Left lung (tissue), 10 donors: ENCODE measurements around the gene LRMDA. TPM values are rescaled to one million over a fixed set of nuclear protein-coding genes. Genes with fewer than 3 reads are reported as not detected.

Source experiments
- ATAC-seq: fragments of 200-7000 bp; cut with Tn5 transposase; one replicate; pipeline ENCODE4 v1.9.1; 2020; ENCODE audit warnings: moderate library complexity
- DNase-seq, 4 donors: peaks; one replicate each; pipeline ENCODE4 v3.0.0-alpha.2; 2013 to 2020
- H3K27ac ChIP-seq, 2 donors: fragments of 200-600 bp; sonication (generic) in 1 of 2; one replicate each; pipeline versions ENCODE4 v1.5.0 to v1.8.0; 2020 to 2021
- H3K27me3 ChIP-seq, 2 donors: fragments of 200-600 bp; sonication (generic) in 1 of 2; one replicate each; pipeline versions ENCODE4 v1.5.0 to v1.8.0; 2020 to 2021
- H3K36me3 ChIP-seq, 2 donors: fragments of 200-600 bp; sonication (generic) in 1 of 2; one replicate each; pipeline versions ENCODE4 v1.5.0 to v1.8.0; 2020 to 2021
- H3K4me1 ChIP-seq, 2 donors: fragments of 200-600 bp; one replicate each; pipeline ENCODE4 v1.8.0; 2021
- H3K4me3 ChIP-seq, 2 donors: fragments of 200-600 bp; sonication (generic) in 1 of 2; one replicate each; pipeline versions ENCODE4 v1.5.0 to v1.8.0; 2020 to 2021; ENCODE audit warnings: mild to moderate bottlenecking in 1 of 2
- H3K9me3 ChIP-seq, 2 donors: fragments of 200-600 bp; sonication (generic) in 1 of 2; one replicate each; pipeline versions ENCODE4 v1.5.0 to v1.8.0; 2020 to 2021
- CTCF ChIP-seq, 2 donors: fragments of 200-600 bp; sonication (generic) in 1 of 2; IDR thresholded peaks; one replicate each; pipeline versions ENCODE4 v1.5.0 to v1.8.0; 2021; ENCODE audit warnings: antibody characterized with exemption in 2 of 2
- intact Hi-C, 2 donors: fragments of 100-400 bp; cut with DNase I; formaldehyde crosslinking; loops; one replicate each; pipeline versions ENCODE4 v1.11.2 to v1.14.2; 2022
- polyA plus RNA-seq, 6 donors: library from polyadenylated mRNA; unstranded; fragments of 120-200 nt; gene quantifications; one replicate each; pipeline ENCODE4 v1.2.1, GENCODE V29; 2013; ENCODE audit not compliant: insufficient read length in 6 of 6
- total RNA-seq, 2 donors: library from RNA; stranded (reverse); fragmentation: NEBNext Ultra II Directional; extraction: Animal tissue kit (Norgen Biotek cat#: 25700); gene quantifications; one replicate each; pipeline ENCODE4 v1.2.1, GENCODE V29; 2021
- donor health status: DM: no; HTN: yes; CAD: no.
- donor health status: DM: no; HTN: no; CAD: no.

The LRMDA gene
- total and polyA plus RNA-seq, 8 donors = 13.9 to 23.6 (median 18.7) TPM

- intact Hi-C loops = no loop called here
- no peaks in the 10 kb centered on the region for H3K36me3 ChIP-seq
- H3K4me3 ChIP-seq = no peak overlapping the region
- H3K27me3 ChIP-seq = no peaks in the 10 kb centered on the region
- TF ChIP-seq CTCF (IDR thresholded peaks at IDR 0.05) = no peak
- H3K4me1 ChIP-seq = peaks cover 0 to 37% of the 10 kb centered on the region in 2 donors
- no peaks in the 10 kb centered on the region for H3K9me3 ChIP-seq
- H3K27ac ChIP-seq = peak overlapping the region in 1 of 2 donors; percentile 2
- ATAC-seq (no peak), DNase-seq (no peak)
These were observed 879.2 kb downstream of the LRMDA start for GRCh38 chr10:76310588-76311080.

- DNase-seq = no peak
- Histone ChIP-seq H3K27me3 (no peaks in the 10 kb centered on the region), H3K9me3 (peaks cover 0 to 1% of the 10 kb centered on the region in 2 donors), H3K36me3 (no peaks in the 10 kb centered on the region), H3K4me1 (peaks cover 0 to 27% of the 10 kb centered on the region in 2 donors), H3K4me3 (no peak overlapping the region), H3K27ac (no peak overlapping the region)
- intact Hi-C loops = no loop called here
- ATAC-seq = peak; percentile 86
- peak; percentile 17 to 51 for TF ChIP-seq CTCF (IDR thresholded peaks at IDR 0.05)
These were observed 880.6 kb downstream of the LRMDA start for GRCh38 chr10:76311752-76312636.

- Histone ChIP-seq H3K9me3 (peaks cover 0 to 5% of the 10 kb centered on the region in 2 donors), H3K4me1 (peaks cover 0 to 3% of the 10 kb centered on the region in 2 donors), H3K27ac (no peak overlapping the region), H3K27me3 (no peaks in the 10 kb centered on the region), H3K4me3 (no peak overlapping the region), H3K36me3 (no peaks in the 10 kb centered on the region)
- ATAC-seq (no peak), DNase-seq (no peak)
- no peak for TF ChIP-seq CTCF (IDR thresholded peaks at IDR 0.05)
- intact Hi-C loops = no loop called here
These were observed 883.8 kb downstream of the LRMDA start for GRCh38 chr10:76315240-76315639.

GRCh38 chr10:76316234-76316633, 884.8 kb downstream of the LRMDA start:
- H3K36me3 ChIP-seq = no peaks in the 10 kb centered on the region
- DNase-seq (no peak), ATAC-seq (no peak)
- H3K4me1 ChIP-seq = no peaks in the 10 kb centered on the region
- peaks cover 0 to 5% of the 10 kb centered on the region in 2 donors for H3K9me3 ChIP-seq
- no peaks in the 10 kb centered on the region for H3K27me3 ChIP-seq
- no peak for TF ChIP-seq CTCF (IDR thresholded peaks at IDR 0.05)
- no peak overlapping the region for H3K4me3 ChIP-seq
- no peak overlapping the region for H3K27ac ChIP-seq
- intact Hi-C loops = no loop called here

GRCh38 chr10:76317078-76317477, 885.7 kb downstream of the LRMDA start:
- no peak for ATAC-seq
- Histone ChIP-seq H3K4me1 (no peaks in the 10 kb centered on the region), H3K27ac (no peak overlapping the region), H3K36me3 (no peaks in the 10 kb centered on the region), H3K4me3 (no peak overlapping the region), H3K27me3 (no peaks in the 10 kb centered on the region), H3K9me3 (peaks cover 0 to 5% of the 10 kb centered on the region in 2 donors)
- intact Hi-C loops = no loop called here
- TF ChIP-seq CTCF (IDR thresholded peaks at IDR 0.05) = no peak
- no peak for DNase-seq
